ENCODE measurements around the gene C3orf22.

GRCh38 chr3:126502656-126503055 lies 56.1 kb downstream of the C3orf22 start:
- TF ChIP-seq, protein P1, sequence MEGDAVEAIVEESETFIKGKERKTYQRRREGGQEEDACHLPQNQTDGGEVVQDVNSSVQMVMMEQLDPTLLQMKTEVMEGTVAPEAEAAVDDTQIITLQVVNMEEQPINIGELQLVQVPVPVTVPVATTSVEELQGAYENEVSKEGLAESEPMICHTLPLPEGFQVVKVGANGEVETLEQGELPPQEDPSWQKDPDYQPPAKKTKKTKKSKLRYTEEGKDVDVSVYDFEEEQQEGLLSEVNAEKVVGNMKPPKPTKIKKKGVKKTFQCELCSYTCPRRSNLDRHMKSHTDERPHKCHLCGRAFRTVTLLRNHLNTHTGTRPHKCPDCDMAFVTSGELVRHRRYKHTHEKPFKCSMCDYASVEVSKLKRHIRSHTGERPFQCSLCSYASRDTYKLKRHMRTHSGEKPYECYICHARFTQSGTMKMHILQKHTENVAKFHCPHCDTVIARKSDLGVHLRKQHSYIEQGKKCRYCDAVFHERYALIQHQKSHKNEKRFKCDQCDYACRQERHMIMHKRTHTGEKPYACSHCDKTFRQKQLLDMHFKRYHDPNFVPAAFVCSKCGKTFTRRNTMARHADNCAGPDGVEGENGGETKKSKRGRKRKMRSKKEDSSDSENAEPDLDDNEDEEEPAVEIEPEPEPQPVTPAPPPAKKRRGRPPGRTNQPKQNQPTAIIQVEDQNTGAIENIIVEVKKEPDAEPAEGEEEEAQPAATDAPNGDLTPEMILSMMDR (IDR thresholded peaks at IDR 0.05) = no peak
- TF ChIP-seq POLR2A (IDR thresholded peaks at IDR 0.05) (no peak), EP300 (IDR thresholded peaks at IDR 0.05) (no peak)

Measured in gastroesophageal sphincter (tissue), 3 donors.